H1 (cell line): ENCODE data around the gene THUMPD2. TPM values are rescaled to one million over a fixed set of nuclear protein-coding genes. Genes with fewer than 3 reads are reported as not detected.

Experiments used
- EP300 ChIP-seq, 2 experiments: IDR thresholded peaks; 1 replicate in 1 of 2; 2 replicates in 1 of 2; pipeline ENCODE4 v1.6.1; 2011 to 2012; ENCODE audit warnings: low read depth in 2 of 2, low read length in 2 of 2, mild to moderate bottlenecking in 2 of 2, borderline replicate concordance in 1 of 2, inconsistent platforms in 1 of 2, moderate library complexity in 1 of 2
- GTF2F1 ChIP-seq: IDR thresholded peaks from 2 replicates; pipeline ENCODE4 v1.6.1; 2012; ENCODE audit warnings: low read depth, low read length, improper control_type of control experiment, borderline replicate concordance
- KDM4A ChIP-seq: IDR thresholded peaks from one replicate; pipeline ENCODE4 v1.7.1; 2012; ENCODE audit warnings: low read depth, mild to moderate bottlenecking, moderate library complexity, low read length, inconsistent platforms; ENCODE audit not compliant: severe bottlenecking
- SP4 ChIP-seq: IDR thresholded peaks from 2 replicates; pipeline ENCODE4 v1.6.1; 2012; ENCODE audit warnings: low read length, inconsistent platforms
- polyA plus RNA-seq, 7 experiments: library from polyadenylated mRNA; depleted of rRNA in 3 of 7; stranded (reverse) in 5 of 7; unstranded in 2 of 7; fragments of >200 nt in 5 of 7; fragments of 200-250 nt in 2 of 7; gene quantifications; 1 replicate in 5 of 7; 2 replicates in 1 of 7; 4 replicates in 1 of 7; pipeline versions ENCODE4 v1.2.1 to v1.2.3, GENCODE V29; 2011 to 2013; ENCODE audit warnings: missing spikeins in 2 of 7, mixed read lengths in 2 of 7
- total RNA-seq: library from RNA; stranded (reverse); fragmentation: NEBNext Ultra II Directional; extraction: Animal tissue kit (Norgen Biotek cat#: 25700); gene quantifications from 2 replicates; pipeline ENCODE4 v1.2.1, GENCODE V29; 2021

Gene THUMPD2
- total and polyA plus RNA-seq, 2 of the 8 experiments (the other 6 are each of a cell fraction or from before 2014, with no cell fraction given), result 8.6 to 17.0 TPM

DNA sequence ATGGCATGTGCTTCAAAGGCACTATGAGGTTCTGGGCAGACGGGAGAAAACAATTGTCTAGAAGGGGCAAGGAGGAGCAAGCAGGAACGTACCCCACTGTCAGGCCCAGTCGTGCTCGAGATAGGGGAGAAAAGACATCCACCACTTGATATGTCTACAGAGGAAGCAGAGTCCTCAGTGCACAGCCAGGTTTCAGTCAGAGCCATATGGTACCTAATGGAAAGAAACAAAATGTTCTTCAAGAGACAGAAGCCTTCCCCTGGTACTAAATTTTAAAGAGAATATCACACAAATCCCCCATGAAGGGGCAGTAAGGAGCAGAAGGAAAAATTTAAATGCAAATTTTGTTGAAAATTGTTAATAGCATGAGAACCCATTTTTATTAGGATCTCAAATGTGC, 21.9 kb downstream of the THUMPD2 start (continued):
- no peak for TF ChIP-seq KDM4A
- no peak for TF ChIP-seq SP4
- TF ChIP-seq EP300 (IDR thresholded peaks at IDR 0.05; ENCODE audit: borderline replicate concordance in 1 of 2, low read depth in 2 of 2, low read length in 2 of 2), result no peak
- no peak for TF ChIP-seq GTF2F1
- TF ChIP-seq, all 59 proteins: peak for 0
